Prostate gland (tissue), 2 donors: Measurements from ENCODE around the gene KIF16B.

Experiments
- POLR2A ChIP-seq: fragments of 450-650 bp; IDR thresholded peaks from one replicate; pipeline ENCODE4 v1.6.1; 2016; ENCODE audit warnings: antibody characterized with exemption, mild to moderate bottlenecking
- POLR2AphosphoS5 ChIP-seq: sonication (generic); formaldehyde crosslinking; IDR thresholded peaks from one replicate; pipeline ENCODE4 v1.6.1; 2017; ENCODE audit warnings: antibody characterized with exemption
- TF ChIP-seq, protein P1 (sequence below), 4 experiments: fragments of 200-600 bp in 2 of 4; fragments of 450-650 bp in 2 of 4; sonication (generic) in 2 of 4; IDR thresholded peaks; 1 replicate in 3 of 4; 2 replicates in 1 of 4; pipeline ENCODE4 v1.5.1; 2016 to 2019; ENCODE audit warnings: antibody characterized with exemption in 4 of 4, mild to moderate bottlenecking in 2 of 4, moderate library complexity in 2 of 4

GRCh38 chr20:16418616-16419015 is 154.6 kb downstream of the KIF16B start:
- TF ChIP-seq, protein P1, sequence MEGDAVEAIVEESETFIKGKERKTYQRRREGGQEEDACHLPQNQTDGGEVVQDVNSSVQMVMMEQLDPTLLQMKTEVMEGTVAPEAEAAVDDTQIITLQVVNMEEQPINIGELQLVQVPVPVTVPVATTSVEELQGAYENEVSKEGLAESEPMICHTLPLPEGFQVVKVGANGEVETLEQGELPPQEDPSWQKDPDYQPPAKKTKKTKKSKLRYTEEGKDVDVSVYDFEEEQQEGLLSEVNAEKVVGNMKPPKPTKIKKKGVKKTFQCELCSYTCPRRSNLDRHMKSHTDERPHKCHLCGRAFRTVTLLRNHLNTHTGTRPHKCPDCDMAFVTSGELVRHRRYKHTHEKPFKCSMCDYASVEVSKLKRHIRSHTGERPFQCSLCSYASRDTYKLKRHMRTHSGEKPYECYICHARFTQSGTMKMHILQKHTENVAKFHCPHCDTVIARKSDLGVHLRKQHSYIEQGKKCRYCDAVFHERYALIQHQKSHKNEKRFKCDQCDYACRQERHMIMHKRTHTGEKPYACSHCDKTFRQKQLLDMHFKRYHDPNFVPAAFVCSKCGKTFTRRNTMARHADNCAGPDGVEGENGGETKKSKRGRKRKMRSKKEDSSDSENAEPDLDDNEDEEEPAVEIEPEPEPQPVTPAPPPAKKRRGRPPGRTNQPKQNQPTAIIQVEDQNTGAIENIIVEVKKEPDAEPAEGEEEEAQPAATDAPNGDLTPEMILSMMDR (IDR thresholded peaks at IDR 0.05), result no peak
- TF ChIP-seq POLR2A (no peak), POLR2AphosphoS5 (no peak)
